WTC11 (cell line): ENCODE measurements around the gene SPESP1. TPM values are rescaled to one million over a fixed set of nuclear protein-coding genes. Genes with fewer than 3 reads are reported as not detected.

Experiments used
- ATAC-seq: fragments of 200-7000 bp; cut with Tn5 transposase; 2 replicates; pipeline ENCODE4 v1.10.0; 2021; ENCODE audit warnings: mild to moderate bottlenecking, moderate library complexity
- CTCF ChIA-PET: fragments of 300-600 bp; sonication (Branson Sonifier 250); formaldehyde crosslinking; loops from one replicate; lab custom pipeline; 2021; ENCODE audit warnings: antibody characterized with exemption; lab: Charles Lee
- POLR2A ChIA-PET: fragments of 350-600 bp; sonication (Branson Sonifier 250); formaldehyde crosslinking; loops from one replicate; lab custom pipeline; 2021; ENCODE audit warnings: antibody characterized with exemption; lab: Charles Lee
- DNase-seq: peaks from one replicate; pipeline ENCODE4 v3.0.0; 2021; ENCODE audit warnings: low spot score
- H3K27ac Mint-ChIP-seq: 2 replicates; pipeline ENCODE4 v1.8.0; 2021; ENCODE audit warnings: mixed read lengths
- H3K27me3 Mint-ChIP-seq: 2 replicates; pipeline ENCODE4 v1.8.0; 2021; ENCODE audit warnings: low read depth, mild to moderate bottlenecking, moderate library complexity, mixed read lengths
- H3K36me3 Mint-ChIP-seq: 2 replicates; pipeline ENCODE4 v1.8.0; 2021; ENCODE audit warnings: mixed read lengths
- H3K4me1 Mint-ChIP-seq: 2 replicates; pipeline ENCODE4 v1.8.0; 2022; ENCODE audit warnings: mixed read lengths
- H3K4me3 Mint-ChIP-seq: 2 replicates; pipeline ENCODE4 v1.8.0; 2021; ENCODE audit warnings: mild to moderate bottlenecking, moderate library complexity, mixed read lengths
- H3K9me3 Mint-ChIP-seq: 2 replicates; pipeline ENCODE4 v1.8.0; 2021; ENCODE audit warnings: mixed read lengths
- ATF1 ChIP-seq: sonication (generic); formaldehyde crosslinking; IDR thresholded peaks from 2 replicates; pipeline ENCODE4 v1.8.1; 2023; ENCODE audit warnings: mild to moderate bottlenecking, moderate library complexity, missing genetic modification reagents
- CBFB ChIP-seq: sonication (generic); formaldehyde crosslinking; IDR thresholded peaks from 2 replicates; pipeline ENCODE4 v1.8.1; 2022; ENCODE audit warnings: mild to moderate bottlenecking, low read depth, missing genetic modification reagents
- FOXK1 ChIP-seq: sonication (generic); formaldehyde crosslinking; IDR thresholded peaks from 2 replicates; pipeline ENCODE4 v1.8.0; 2022; ENCODE audit warnings: mild to moderate bottlenecking, moderate library complexity, missing genetic modification reagents
- MYBL2 ChIP-seq: sonication (generic); formaldehyde crosslinking; IDR thresholded peaks from 2 replicates; pipeline ENCODE4 v1.8.1; 2023; ENCODE audit warnings: mild to moderate bottlenecking, moderate library complexity, missing genetic modification reagents
- NFE2L1 ChIP-seq: sonication (generic); formaldehyde crosslinking; IDR thresholded peaks from 2 replicates; pipeline ENCODE4 v1.8.1; 2023; ENCODE audit warnings: missing genetic modification reagents
- NR2C2 ChIP-seq: sonication (generic); formaldehyde crosslinking; IDR thresholded peaks from 2 replicates; pipeline ENCODE4 v1.8.0; 2022; ENCODE audit warnings: mild to moderate bottlenecking, missing genetic modification reagents
- RELA ChIP-seq: sonication (generic); formaldehyde crosslinking; IDR thresholded peaks from 2 replicates; pipeline ENCODE4 v1.8.1; 2022; ENCODE audit warnings: missing genetic modification reagents, mild to moderate bottlenecking, borderline replicate concordance
- TP53 ChIP-seq: sonication (generic); formaldehyde crosslinking; IDR thresholded peaks from 2 replicates; pipeline ENCODE4 v1.8.1; 2023; ENCODE audit warnings: mild to moderate bottlenecking, missing genetic modification reagents
- ZBTB21 ChIP-seq: sonication (generic); formaldehyde crosslinking; IDR thresholded peaks from 2 replicates; pipeline ENCODE4 v1.8.1; 2023; ENCODE audit warnings: mild to moderate bottlenecking, missing genetic modification reagents, borderline replicate concordance
- ZNF138 ChIP-seq: sonication (generic); formaldehyde crosslinking; conservative IDR thresholded peaks from 2 replicates; pipeline ENCODE4 v1.8.1; 2022; ENCODE audit warnings: mild to moderate bottlenecking, moderate library complexity, missing genetic modification reagents
- ZNF219 ChIP-seq: sonication (generic); formaldehyde crosslinking; IDR thresholded peaks from 2 replicates; pipeline ENCODE4 v1.8.0; 2023; ENCODE audit warnings: missing genetic modification reagents, mild to moderate bottlenecking, borderline replicate concordance
- ZNF263 ChIP-seq: sonication (generic); formaldehyde crosslinking; IDR thresholded peaks from 2 replicates; pipeline ENCODE4 v1.8.1; 2022; ENCODE audit warnings: low read depth, mild to moderate bottlenecking, moderate library complexity, missing genetic modification reagents
- ZNF317 ChIP-seq: sonication (generic); formaldehyde crosslinking; IDR thresholded peaks from 2 replicates; pipeline ENCODE4 v1.8.1; 2023; ENCODE audit warnings: low read depth, mild to moderate bottlenecking, moderate library complexity, missing genetic modification reagents, borderline replicate concordance
- ZNF396 ChIP-seq: fragments of 250-450 bp; sonication (Bioruptor Pico); IDR thresholded peaks from 2 replicates; pipeline ENCODE4 v1.8.0; 2021; ENCODE audit warnings: mild to moderate bottlenecking, moderate library complexity, borderline replicate concordance
- total RNA-seq: library from RNA; stranded (reverse); gene quantifications from 3 replicates; pipeline ENCODE4 v1.2.3, GENCODE V29; 2021
- TF ChIP-seq, protein P1 (sequence below): sonication (generic); formaldehyde crosslinking; IDR thresholded peaks from 2 replicates; pipeline ENCODE4 v1.8.1; 2022; ENCODE audit warnings: low read depth, missing genetic modification reagents, borderline replicate concordance
- TF ChIP-seq, protein P2 (sequence below): sonication (generic); formaldehyde crosslinking; IDR thresholded peaks from 2 replicates; pipeline ENCODE4 v1.8.1; 2023; ENCODE audit warnings: mild to moderate bottlenecking, missing genetic modification reagents
- TF ChIP-seq, protein P3 (sequence below): sonication (generic); formaldehyde crosslinking; IDR thresholded peaks from 2 replicates; pipeline ENCODE4 v1.8.0; 2022; ENCODE audit warnings: mild to moderate bottlenecking, missing genetic modification reagents
- TF ChIP-seq, protein P4 (sequence below): fragments of 200-600 bp; IDR thresholded peaks from 2 replicates; pipeline ENCODE4 v1.8.0; 2022; ENCODE audit warnings: antibody characterized with exemption
- TF ChIP-seq, protein P5 (sequence below): fragments of 250-450 bp; sonication (Bioruptor Pico); IDR thresholded peaks from 2 replicates; pipeline ENCODE4 v1.9.0; 2021; ENCODE audit warnings: mild to moderate bottlenecking
- TF ChIP-seq, protein P6 (sequence below): sonication (generic); formaldehyde crosslinking; IDR thresholded peaks from 2 replicates; pipeline ENCODE4 v1.8.0; 2022; ENCODE audit warnings: mild to moderate bottlenecking, missing genetic modification reagents
- TF ChIP-seq, protein P7 (sequence below): sonication (generic); formaldehyde crosslinking; IDR thresholded peaks from 2 replicates; pipeline ENCODE4 v1.8.1; 2023; ENCODE audit warnings: mild to moderate bottlenecking, moderate library complexity, missing genetic modification reagents
- TF ChIP-seq, protein P8 (sequence below): fragments of 250-450 bp; sonication (Bioruptor Pico); IDR thresholded peaks from 2 replicates; pipeline ENCODE4 v1.9.0; 2021; ENCODE audit warnings: moderate library complexity, mild to moderate bottlenecking, inconsistent platforms, borderline replicate concordance
- TF ChIP-seq, protein P9 (sequence below): fragments of 250-450 bp; sonication (Bioruptor Pico); IDR thresholded peaks from 2 replicates; pipeline ENCODE4 v2.1.2; 2022; ENCODE audit warnings: mild to moderate bottlenecking, moderate library complexity

The SPESP1 gene
- total RNA-seq, 1 experiment from 2014 or later = not detected

DNA sequence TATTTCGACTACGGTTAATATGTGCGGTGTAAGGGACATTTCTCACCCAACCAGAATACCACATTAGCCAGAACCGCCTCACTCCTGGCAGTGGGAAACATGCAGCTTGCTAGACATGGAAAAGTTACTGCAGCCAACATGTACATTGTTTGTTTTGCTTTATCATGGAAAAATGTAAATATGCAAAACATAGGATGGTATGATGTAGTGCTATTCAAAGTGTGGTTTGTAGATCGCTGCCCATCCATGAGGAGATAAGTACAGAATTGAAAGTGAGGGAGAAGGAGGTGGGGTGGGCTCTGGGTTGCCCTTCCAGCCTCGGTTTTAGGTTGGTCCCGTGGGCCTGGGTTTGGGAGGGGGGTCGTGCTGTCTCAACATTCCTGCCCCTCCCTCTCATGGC lies 42.5 kb upstream of the SPESP1 start:
- ChIA-PET CTCF (interaction anchor here (1.0 to 4.2 kb wide), 4 partner anchors 12 to 214 kb away, joined by 3 to 15 read pairs (median 10); no protein-coding TSS in a partner anchor), POLR2A (no interaction called here)
- no peaks in the 10 kb centered on the region for H3K36me3 Mint-ChIP-seq
- H3K27ac Mint-ChIP-seq = no peak overlapping the region
- DNase-seq = no peak
- H3K4me1 Mint-ChIP-seq = peaks cover 12% of the 10 kb centered on the region
- no peak overlapping the region for H3K4me3 Mint-ChIP-seq
- H3K27me3 Mint-ChIP-seq = no peaks in the 10 kb centered on the region
- TF ChIP-seq ZNF219 (no peak), NFE2L1 (CRISPR knock-in tag) (no peak), ZNF263 (CRISPR knock-in tag) (no peak), TP53 (CRISPR knock-in tag) (no peak), CBFB (CRISPR knock-in tag) (no peak), ZBTB21 (CRISPR knock-in tag) (no peak), ZNF317 (no peak), NR2C2 (CRISPR knock-in tag) (no peak), ZNF138 (CRISPR knock-in tag) (no peak), ZNF396 (CRISPR knock-in tag) (no peak), ATF1 (CRISPR knock-in tag) (no peak)
- TF ChIP-seq, protein P1, sequence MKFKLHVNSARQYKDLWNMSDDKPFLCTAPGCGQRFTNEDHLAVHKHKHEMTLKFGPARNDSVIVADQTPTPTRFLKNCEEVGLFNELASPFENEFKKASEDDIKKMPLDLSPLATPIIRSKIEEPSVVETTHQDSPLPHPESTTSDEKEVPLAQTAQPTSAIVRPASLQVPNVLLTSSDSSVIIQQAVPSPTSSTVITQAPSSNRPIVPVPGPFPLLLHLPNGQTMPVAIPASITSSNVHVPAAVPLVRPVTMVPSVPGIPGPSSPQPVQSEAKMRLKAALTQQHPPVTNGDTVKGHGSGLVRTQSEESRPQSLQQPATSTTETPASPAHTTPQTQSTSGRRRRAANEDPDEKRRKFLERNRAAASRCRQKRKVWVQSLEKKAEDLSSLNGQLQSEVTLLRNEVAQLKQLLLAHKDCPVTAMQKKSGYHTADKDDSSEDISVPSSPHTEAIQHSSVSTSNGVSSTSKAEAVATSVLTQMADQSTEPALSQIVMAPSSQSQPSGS (CRISPR knock-in tag) = no peak
- TF ChIP-seq, protein P2, sequence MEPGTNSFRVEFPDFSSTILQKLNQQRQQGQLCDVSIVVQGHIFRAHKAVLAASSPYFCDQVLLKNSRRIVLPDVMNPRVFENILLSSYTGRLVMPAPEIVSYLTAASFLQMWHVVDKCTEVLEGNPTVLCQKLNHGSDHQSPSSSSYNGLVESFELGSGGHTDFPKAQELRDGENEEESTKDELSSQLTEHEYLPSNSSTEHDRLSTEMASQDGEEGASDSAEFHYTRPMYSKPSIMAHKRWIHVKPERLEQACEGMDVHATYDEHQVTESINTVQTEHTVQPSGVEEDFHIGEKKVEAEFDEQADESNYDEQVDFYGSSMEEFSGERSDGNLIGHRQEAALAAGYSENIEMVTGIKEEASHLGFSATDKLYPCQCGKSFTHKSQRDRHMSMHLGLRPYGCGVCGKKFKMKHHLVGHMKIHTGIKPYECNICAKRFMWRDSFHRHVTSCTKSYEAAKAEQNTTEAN (CRISPR knock-in tag) = no peak
- TF ChIP-seq, protein P3, sequence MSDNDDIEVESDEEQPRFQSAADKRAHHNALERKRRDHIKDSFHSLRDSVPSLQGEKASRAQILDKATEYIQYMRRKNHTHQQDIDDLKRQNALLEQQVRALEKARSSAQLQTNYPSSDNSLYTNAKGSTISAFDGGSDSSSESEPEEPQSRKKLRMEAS (CRISPR knock-in tag) = no peak
- TF ChIP-seq, protein P4, sequence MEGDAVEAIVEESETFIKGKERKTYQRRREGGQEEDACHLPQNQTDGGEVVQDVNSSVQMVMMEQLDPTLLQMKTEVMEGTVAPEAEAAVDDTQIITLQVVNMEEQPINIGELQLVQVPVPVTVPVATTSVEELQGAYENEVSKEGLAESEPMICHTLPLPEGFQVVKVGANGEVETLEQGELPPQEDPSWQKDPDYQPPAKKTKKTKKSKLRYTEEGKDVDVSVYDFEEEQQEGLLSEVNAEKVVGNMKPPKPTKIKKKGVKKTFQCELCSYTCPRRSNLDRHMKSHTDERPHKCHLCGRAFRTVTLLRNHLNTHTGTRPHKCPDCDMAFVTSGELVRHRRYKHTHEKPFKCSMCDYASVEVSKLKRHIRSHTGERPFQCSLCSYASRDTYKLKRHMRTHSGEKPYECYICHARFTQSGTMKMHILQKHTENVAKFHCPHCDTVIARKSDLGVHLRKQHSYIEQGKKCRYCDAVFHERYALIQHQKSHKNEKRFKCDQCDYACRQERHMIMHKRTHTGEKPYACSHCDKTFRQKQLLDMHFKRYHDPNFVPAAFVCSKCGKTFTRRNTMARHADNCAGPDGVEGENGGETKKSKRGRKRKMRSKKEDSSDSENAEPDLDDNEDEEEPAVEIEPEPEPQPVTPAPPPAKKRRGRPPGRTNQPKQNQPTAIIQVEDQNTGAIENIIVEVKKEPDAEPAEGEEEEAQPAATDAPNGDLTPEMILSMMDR = no peak
- TF ChIP-seq, protein P5, sequence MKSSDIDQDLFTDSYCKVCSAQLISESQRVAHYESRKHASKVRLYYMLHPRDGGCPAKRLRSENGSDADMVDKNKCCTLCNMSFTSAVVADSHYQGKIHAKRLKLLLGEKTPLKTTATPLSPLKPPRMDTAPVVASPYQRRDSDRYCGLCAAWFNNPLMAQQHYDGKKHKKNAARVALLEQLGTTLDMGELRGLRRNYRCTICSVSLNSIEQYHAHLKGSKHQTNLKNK = no peak
- TF ChIP-seq, protein P6, sequence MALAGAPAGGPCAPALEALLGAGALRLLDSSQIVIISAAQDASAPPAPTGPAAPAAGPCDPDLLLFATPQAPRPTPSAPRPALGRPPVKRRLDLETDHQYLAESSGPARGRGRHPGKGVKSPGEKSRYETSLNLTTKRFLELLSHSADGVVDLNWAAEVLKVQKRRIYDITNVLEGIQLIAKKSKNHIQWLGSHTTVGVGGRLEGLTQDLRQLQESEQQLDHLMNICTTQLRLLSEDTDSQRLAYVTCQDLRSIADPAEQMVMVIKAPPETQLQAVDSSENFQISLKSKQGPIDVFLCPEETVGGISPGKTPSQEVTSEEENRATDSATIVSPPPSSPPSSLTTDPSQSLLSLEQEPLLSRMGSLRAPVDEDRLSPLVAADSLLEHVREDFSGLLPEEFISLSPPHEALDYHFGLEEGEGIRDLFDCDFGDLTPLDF (CRISPR knock-in tag) = no peak
- H3K9me3 Mint-ChIP-seq = no peaks in the 10 kb centered on the region
- no peak for ATAC-seq

DNA sequence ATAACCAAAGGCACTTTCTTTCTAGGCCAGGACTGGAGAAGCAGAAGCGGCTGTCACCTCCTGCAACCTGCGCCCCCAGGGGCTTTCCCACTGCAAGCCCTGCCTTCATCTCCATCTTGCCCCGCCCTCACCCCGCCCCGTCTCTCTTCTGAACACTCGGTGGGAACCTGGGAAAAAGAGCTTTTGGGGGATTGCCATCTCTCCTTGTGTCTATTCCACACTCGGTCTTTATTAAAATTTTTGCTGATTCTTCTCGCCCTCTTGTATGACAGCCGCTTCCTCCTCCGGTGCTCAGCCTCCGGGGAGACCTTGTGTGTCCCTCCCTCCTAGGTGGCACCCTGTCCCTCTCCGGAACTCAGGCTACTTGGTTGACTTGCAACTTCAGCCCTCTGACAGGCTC lies 41.9 kb upstream of the SPESP1 start:
- H3K27ac Mint-ChIP-seq = no peak overlapping the region
- no peaks in the 10 kb centered on the region for H3K27me3 Mint-ChIP-seq

More for the DNA sequence above, 41.9 kb upstream of the SPESP1 start:
- H3K4me3 Mint-ChIP-seq = peak overlapping the region; percentile 58
- H3K9me3 Mint-ChIP-seq = no peaks in the 10 kb centered on the region; the same call in 1 of the 2 replicates
- CTCF ChIA-PET = interaction anchor here (0.6 to 4.2 kb wide), 7 partner anchors 13 to 327 kb away, joined by 3 to 15 read pairs (median 4); no protein-coding TSS in a partner anchor
- H3K36me3 Mint-ChIP-seq = no peaks in the 10 kb centered on the region
- ATAC-seq (peak; percentile 69), DNase-seq (peak; percentile 45)
- TF ChIP-seq RELA (no peak), MYBL2 (no peak), FOXK1 (no peak)
- TF ChIP-seq, protein P7, sequence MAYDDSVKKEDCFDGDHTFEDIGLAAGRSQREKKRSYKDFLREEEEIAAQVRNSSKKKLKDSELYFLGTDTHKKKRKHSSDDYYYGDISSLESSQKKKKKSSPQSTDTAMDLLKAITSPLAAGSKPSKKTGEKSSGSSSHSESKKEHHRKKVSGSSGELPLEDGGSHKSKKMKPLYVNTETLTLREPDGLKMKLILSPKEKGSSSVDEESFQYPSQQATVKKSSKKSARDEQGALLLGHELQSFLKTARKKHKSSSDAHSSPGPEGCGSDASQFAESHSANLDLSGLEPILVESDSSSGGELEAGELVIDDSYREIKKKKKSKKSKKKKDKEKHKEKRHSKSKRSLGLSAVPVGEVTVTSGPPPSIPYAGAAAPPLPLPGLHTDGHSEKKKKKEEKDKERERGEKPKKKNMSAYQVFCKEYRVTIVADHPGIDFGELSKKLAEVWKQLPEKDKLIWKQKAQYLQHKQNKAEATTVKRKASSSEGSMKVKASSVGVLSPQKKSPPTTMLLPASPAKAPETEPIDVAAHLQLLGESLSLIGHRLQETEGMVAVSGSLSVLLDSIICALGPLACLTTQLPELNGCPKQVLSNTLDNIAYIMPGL = no peak
- TF ChIP-seq, protein P8, sequence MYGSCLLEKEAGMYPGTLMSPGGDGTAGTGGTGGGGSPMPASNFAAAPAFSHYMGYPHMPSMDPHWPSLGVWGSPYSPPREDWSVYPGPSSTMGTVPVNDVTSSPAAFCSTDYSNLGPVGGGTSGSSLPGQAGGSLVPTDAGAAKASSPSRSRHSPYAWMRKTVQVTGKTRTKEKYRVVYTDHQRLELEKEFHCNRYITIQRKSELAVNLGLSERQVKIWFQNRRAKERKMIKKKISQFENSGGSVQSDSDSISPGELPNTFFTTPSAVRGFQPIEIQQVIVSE = no peak
- TF ChIP-seq, protein P6 (CRISPR knock-in tag) = no peak
- TF ChIP-seq, protein P9, sequence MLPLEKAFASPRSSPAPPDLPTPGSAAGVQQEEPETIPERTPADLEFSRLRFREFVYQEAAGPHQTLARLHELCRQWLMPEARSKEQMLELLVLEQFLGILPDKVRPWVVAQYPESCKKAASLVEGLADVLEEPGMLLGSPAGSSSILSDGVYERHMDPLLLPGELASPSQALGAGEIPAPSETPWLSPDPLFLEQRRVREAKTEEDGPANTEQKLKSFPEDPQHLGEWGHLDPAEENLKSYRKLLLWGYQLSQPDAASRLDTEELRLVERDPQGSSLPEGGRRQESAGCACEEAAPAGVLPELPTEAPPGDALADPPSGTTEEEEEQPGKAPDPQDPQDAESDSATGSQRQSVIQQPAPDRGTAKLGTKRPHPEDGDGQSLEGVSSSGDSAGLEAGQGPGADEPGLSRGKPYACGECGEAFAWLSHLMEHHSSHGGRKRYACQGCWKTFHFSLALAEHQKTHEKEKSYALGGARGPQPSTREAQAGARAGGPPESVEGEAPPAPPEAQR (CRISPR knock-in tag) = no peak
- H3K4me1 Mint-ChIP-seq = peaks cover 12% of the 10 kb centered on the region
- POLR2A ChIA-PET = interaction anchor here (0.6 kb wide), 1 partner anchor 77 kb away, joined by 3 read pairs; no protein-coding TSS in a partner anchor
